Lung microvascular endothelial cell (primary cell): ENCODE results near the gene RAMP1. TPM values are rescaled to one million over a fixed set of nuclear protein-coding genes. Genes with fewer than 3 reads are reported as not detected.

Experiments used
- DNase-seq, 2 donors: peaks; one replicate each; pipeline versions ENCODE4 v3.0.0 to v3.0.0-alpha.2; 2010; ENCODE audit warnings: low read depth in 2 of 2
- total RNA-seq: library from RNA; depleted of rRNA; stranded (reverse); fragments of >200 nt; gene quantifications from 2 replicates; pipeline ENCODE4 v1.2.1, GENCODE V29; 2014

Gene RAMP1
- total RNA-seq, 1 donor from 2014 or later, result not detected

GRCh38 chr2:237876951-237877491 lies 17.6 kb downstream of the RAMP1 start:
- DNase-seq, result no peak

DNA sequence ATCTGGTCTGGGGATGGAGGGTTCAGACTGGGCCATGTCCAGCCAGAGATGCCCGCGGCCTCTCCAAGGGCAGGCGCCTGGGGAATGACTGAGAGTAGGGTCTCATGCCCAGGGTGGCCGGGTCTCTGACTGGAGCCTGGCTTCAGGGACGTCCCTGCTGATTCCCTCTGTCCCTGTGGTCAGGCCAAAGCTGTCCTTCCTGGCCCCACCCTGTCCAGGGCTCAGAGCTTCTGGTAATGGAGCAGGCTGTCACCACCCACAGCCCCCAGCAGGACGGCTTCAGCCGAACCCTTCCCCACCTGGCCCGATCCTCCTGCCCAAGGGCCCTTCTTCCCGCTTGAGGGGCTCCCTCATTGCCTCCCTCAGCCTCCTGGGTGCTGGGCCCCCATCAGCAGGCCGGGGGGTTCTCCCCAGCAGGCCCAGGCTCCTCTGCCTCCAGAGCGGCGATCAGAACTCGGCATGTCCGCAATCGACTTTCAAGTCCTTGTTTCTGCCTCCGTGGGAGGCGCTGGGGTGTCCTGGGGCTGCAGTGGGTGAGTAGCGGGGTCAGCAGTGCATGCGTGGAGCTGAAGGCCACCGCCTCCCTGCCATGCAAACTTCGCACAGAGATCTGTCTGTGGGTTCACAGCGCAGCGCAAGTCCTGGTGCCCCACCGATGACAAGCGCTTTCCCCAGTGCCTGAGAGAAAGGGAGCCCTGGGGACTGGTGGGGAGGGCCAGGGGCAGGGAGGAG lies 18.3 kb downstream of the RAMP1 start:
- no peak for DNase-seq

- no peak for DNase-seq
Measured at GRCh38 chr2:237878321-237879057, 19.1 kb downstream of the RAMP1 start.

- no peak for DNase-seq
Measured at GRCh38 chr2:237879058-237879430, 19.6 kb downstream of the RAMP1 start.

DNA sequence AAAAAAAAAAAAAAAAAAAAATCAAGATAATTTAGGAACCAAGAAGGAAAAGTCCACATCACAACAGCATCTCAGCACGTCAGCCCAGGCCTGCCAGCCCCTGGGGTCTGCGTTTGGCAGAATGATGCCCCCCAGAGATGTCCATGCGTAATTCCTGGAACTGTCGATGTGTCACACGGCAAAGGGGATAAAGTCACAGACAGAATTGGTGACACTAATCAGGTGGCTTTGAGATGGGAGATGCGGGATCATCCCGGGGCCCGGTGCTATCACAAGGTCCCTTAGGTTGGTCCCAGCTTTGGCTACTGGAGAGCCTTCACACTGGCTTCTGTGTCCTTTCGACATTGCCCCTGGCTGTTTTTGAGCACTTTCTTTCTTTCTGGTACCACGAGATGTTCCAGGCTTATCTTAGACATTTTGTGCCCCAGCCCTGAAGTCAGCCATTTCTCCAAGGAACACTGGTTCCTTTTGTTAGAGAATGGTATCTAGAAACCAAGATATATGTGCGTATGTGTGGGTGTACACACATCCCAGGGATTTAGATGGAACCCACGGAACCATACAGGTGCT lies 20.7 kb downstream of the RAMP1 start:
- no peak for DNase-seq

DNA sequence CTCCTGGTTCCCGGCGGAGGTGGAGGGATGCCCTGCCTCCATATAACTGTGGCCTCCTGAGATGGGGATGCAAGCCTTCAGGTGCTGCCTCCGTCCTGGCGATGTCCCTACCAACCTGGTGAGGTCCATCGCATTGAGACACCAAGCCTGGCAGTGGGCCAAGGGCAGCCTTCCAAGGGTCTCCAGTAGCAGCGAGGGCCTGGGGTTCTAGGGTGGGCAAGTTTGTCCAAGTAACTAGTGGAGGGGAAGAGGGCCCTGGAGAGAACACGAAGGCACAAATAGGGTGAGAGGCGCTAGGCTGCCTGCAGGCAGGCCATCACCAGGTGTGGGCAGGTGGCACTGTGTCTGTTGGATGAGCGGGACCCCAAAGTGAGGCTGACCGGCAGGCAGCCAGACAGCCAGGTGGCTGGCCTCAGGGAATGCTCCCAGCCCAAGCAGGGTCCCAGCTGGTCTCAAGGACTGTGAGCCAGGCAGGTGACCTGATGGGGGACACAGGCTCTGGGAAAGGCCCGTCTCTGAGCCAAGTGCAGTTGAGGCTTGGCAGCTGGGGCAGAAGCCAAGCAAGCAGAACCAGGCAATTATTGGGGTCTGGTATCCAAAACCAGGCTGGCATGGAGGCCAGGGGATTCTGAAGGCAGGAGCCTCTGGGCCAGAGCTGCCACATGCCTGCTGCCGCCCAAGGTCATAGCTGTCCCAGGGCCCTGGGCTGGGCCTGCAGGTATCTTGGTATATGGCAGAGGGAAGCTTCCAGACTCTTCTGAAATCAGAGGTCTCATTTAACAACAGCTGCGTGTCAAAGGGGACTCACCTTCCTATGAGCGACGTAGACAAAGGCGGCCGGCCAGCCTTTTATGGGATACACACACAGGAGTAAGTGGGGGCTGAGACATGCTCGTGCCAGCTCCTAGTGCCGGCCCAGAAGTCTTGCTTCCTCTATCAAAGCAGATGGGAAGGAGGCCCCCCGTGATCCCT lies 23.4 kb downstream of the RAMP1 start:
- DNase-seq, result no peak

- DNase-seq, result no peak
Measured at GRCh38 chr2:237883951-237884446, 24.6 kb downstream of the RAMP1 start.

DNA sequence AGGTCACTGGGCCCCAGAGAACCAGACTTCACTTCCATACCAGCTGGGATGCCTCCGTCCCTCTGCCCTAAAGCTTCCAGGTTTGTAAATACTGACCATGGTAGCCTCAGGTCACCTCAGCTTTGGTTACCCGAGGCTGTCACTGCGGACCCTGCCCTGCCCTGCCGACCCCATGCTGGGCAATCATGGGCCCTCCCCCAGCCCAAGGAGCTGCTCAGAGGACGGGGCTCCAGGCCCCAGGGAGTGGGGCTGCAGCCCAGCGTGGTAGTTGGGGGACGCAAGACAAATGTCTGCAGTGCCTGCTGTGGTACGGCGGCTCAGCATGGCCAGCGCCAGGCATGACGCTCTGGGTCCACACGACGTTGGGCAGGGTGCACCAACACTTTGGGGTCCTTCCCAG lies 25.3 kb downstream of the RAMP1 start:
- DNase-seq, result no peak

- DNase-seq, result no peak
Measured at GRCh38 chr2:237885111-237885930, 25.9 kb downstream of the RAMP1 start.

- DNase-seq, result no peak
Measured at GRCh38 chr2:237885931-237886684, 26.7 kb downstream of the RAMP1 start.

DNA sequence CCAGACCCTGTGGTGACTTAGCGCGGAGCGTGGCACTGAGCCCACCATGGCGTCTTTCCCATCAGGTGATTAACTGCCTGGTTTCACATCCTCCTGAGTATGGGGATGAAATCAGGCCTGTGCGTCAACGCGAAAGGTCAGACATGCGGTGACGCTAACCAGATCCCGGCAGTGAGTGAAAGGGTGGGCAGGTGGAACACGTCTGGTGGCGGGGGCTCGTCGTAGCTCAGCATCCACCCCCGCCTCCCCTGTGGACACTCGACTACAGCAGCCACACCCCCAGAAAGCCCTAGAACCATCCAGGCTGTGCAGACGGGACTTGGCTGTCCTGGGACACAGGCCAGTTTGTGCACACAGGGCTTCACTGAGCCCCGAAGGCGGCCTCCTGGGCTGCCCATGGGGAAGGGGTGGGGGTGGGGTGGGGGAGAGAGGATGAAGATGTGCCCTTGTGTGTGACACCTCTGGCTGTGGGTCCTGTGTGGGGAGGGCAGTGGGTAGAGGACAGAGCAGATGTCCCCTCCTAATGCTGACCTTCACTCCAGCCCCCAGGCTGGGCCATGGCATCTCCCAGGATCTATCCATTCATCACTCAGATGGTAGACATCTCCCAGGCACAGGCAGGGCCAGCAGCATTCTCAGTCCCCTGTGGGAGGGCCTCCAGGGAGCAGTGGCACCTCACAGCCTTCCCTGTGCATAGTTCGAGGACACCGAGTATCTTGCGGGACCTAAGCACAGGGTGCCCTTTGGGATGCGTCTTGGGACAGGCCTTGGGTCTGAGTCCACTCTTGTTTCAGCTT lies 27.5 kb downstream of the RAMP1 start:
- DNase-seq, result no peak

DNA sequence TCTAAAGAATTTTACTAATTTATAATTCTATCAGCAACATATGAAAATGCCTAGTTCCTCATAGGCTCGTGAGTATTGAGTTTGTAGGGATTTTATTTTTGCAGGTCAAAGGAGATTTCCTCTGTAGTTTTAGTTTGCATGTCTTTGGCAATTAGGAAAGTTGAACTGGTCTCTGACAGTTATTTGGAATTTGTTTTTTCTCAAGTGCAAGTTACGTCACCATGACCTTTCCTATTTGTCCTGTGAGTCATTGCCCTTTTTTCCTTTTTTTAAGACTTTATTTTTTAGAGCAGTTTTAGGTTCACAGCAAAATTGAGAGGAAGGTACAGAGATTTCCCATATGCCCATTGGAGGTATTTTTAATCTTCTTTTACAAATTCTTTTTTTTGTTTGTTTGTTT lies 29.0 kb downstream of the RAMP1 start:
- peak; percentile 63 for DNase-seq

GRCh38 chr2:237889016-237889415 lies 29.6 kb downstream of the RAMP1 start:
- no peak for DNase-seq

DNA sequence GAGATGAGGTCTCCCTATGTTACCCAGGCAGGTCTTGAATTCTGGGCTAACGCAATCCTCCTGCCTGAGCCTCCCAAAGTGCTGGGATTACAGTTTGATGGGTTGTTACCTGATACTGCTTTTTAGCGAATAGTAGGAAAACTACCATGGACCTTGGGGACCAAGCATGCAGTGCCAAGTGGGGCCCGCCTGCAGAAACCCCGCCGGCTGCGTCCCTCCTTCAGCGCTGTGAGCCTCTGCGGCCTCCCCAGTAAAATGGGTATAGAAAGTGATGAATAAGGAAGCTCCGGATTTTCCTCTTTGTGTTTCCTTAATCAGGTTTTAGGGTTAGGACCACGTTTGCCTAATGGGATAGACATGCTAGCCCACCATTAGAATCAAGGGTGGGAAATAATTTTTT lies 30.4 kb downstream of the RAMP1 start:
- DNase-seq, result no peak

- no peak for DNase-seq
Measured at GRCh38 chr2:237892478-237892877, 33.1 kb downstream of the RAMP1 start.

- peak in 1 of 2 donors; percentile 37 for DNase-seq
Measured at GRCh38 chr2:237892984-237893595, 33.7 kb downstream of the RAMP1 start.

GRCh38 chr2:237894396-237894979 lies 35.1 kb downstream of the RAMP1 start:
- no peak for DNase-seq
